ENCODE results near the gene CDH23. TPM values are rescaled to one million over a fixed set of nuclear protein-coding genes. Genes with fewer than 3 reads are reported as not detected.

Gene CDH23
- total and polyA plus RNA-seq, 2 donors (not counting 1 experiment from before 2014, with no cell fraction given), result 0.37 to 0.89 TPM

DNA sequence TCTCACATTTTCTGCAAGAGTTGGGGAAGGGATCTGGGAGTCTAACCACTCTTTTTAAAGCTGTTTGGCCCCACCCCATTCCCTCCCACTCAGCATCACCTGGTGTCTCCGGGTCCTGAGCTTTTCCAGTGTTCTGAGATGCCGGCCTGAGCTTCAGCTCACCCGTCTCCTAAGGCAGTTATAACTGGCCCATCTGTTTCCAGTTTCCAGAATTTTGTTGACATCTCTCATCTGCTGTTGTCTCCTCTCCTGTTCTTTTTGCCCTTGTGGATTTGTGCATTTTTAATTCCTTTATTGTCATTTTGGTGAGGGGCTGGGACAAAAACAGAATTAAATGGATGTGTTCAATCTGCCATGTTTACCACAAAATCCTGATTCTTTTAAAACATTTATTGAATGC lies 162.3 kb downstream of the CDH23 start:
- POLR2A ChIA-PET, result no interaction called here
- Histone ChIP-seq H3K9ac (ENCODE audit: low read length) (no peak overlapping the region), H3K27ac (ENCODE audit: low read length in 2 of 2) (no peak overlapping the region), H3K4me3 (ENCODE audit: control extremely low read depth in 1 of 5, extremely low read depth in 1 of 5, insufficient read depth in 1 of 5, low read depth in 2 of 5, low read length in 4 of 5) (no peak overlapping the region), H3K4me1 (ENCODE audit: control insufficient read depth in 2 of 2, insufficient read depth in 2 of 2, low read length in 2 of 2) (no peaks in the 10 kb centered on the region), H2AFZ (ENCODE audit: insufficient read depth, low read depth, low read length, poor library complexity, severe bottlenecking) (no peak overlapping the region), H3K9me3 (ENCODE audit: control extremely low read depth in 1 of 3, control insufficient read depth in 2 of 3, insufficient read depth in 1 of 3, low read length in 2 of 3) (peaks cover 0 to 3% (median 0%) of the 10 kb centered on the region in 3 donors), H4K20me1 (ENCODE audit: control insufficient read depth, insufficient read depth, low read length, poor library complexity, severe bottlenecking) (no peaks in the 10 kb centered on the region), H3K4me2 (replicated peaks; ENCODE audit: low read depth, low read length, poor library complexity, severe bottlenecking) (no peak overlapping the region), H3K27me3 (replicated peaks in 1 of 4; ENCODE audit: control extremely low read depth in 1 of 4, control insufficient read depth in 3 of 4, insufficient read depth in 4 of 4, low read length in 3 of 4) (peaks cover 0 to 16% (median 1%) of the 10 kb centered on the region in 4 experiments), H3K36me3 (replicated peaks in 1 of 2; ENCODE audit: control extremely low read depth in 1 of 2, control insufficient read depth in 1 of 2, extremely low read depth in 1 of 2, insufficient read depth in 2 of 2, low read length in 1 of 2) (no peaks in the 10 kb centered on the region), H3K79me2 (ENCODE audit: control insufficient read depth, insufficient read depth, low read length) (no peaks in the 10 kb centered on the region)
- Mint-ChIP-seq H3K4me1 (no peaks in the 10 kb centered on the region), H3K27ac (no peak overlapping the region), H3K4me3 (no peak overlapping the region), H3K27me3 (peaks cover 41% of the 10 kb centered on the region), H3K9me3 (ENCODE audit: insufficient read depth) (peaks cover 2% of the 10 kb centered on the region)
- CTCF ChIA-PET, result interaction anchor here (1.0 kb wide), 1 partner anchor 11 kb away, joined by 3 read pairs; no protein-coding TSS in a partner anchor
- WGBS (ENCODE audit: insufficient coverage), result 88% methylated on average over 3 of the region's 3 CpGs
- no peak for DNase-seq
- ATAC-seq (ENCODE audit: low read depth), result no peak
- intact Hi-C loops (cut with micrococcal nuclease), result no loop called here
- TF ChIP-seq, protein P1, sequence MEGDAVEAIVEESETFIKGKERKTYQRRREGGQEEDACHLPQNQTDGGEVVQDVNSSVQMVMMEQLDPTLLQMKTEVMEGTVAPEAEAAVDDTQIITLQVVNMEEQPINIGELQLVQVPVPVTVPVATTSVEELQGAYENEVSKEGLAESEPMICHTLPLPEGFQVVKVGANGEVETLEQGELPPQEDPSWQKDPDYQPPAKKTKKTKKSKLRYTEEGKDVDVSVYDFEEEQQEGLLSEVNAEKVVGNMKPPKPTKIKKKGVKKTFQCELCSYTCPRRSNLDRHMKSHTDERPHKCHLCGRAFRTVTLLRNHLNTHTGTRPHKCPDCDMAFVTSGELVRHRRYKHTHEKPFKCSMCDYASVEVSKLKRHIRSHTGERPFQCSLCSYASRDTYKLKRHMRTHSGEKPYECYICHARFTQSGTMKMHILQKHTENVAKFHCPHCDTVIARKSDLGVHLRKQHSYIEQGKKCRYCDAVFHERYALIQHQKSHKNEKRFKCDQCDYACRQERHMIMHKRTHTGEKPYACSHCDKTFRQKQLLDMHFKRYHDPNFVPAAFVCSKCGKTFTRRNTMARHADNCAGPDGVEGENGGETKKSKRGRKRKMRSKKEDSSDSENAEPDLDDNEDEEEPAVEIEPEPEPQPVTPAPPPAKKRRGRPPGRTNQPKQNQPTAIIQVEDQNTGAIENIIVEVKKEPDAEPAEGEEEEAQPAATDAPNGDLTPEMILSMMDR (IDR thresholded peaks at IDR 0.05), result no peak
- no peak for TF ChIP-seq EZH2 (IDR thresholded peaks at IDR 0.05; ENCODE audit: borderline replicate concordance, insufficient read depth, low read depth, low read length, poor library complexity, severe bottlenecking)

DNA sequence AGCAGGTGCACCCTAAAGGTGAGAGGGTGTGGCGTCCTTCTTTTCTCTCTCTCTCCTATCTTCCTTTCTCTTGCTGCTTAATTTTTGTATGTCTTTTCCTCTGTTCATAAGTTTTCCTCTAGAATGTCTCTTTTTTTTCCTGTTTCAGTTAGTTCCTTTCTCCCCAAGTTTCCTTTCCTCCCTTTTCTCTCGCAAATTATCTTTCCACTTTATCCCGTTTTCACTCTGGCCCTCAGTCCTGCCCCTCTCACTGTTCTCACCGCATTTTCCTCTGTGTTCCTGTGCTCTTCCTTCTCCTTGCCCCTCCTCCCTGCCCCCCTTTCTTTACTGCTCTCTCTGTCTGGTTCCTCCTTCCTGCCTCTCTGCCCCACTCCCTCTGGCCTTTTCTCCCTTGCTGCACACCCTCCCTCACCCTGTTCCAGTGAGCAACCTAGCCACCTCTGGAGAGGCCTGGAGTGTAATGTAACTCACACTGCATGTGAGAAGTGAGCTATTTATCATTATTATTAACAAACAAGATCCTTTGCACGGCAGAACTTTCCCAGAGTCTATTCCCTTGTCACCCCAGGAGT lies 164.4 kb downstream of the CDH23 start:
- H3K27me3 Mint-ChIP-seq, result peaks cover 46% of the 10 kb centered on the region
- H3K27ac Mint-ChIP-seq, result no peak overlapping the region
- H3K27ac ChIP-seq (ENCODE audit: low read length in 2 of 2), result no peak overlapping the region
- H3K36me3 ChIP-seq (replicated peaks in 1 of 2; ENCODE audit: control extremely low read depth in 1 of 2, control insufficient read depth in 1 of 2, extremely low read depth in 1 of 2, insufficient read depth in 2 of 2, low read length in 1 of 2), result no peaks in the 10 kb centered on the region
- 0% methylated on average over 3 of the region's 5 CpGs for WGBS (ENCODE audit: insufficient coverage)
- no peak for TF ChIP-seq EZH2 (IDR thresholded peaks at IDR 0.05; ENCODE audit: borderline replicate concordance, insufficient read depth, low read depth, low read length, poor library complexity, severe bottlenecking)
- TF ChIP-seq, protein P1 (IDR thresholded peaks at IDR 0.05), result no peak
- intact Hi-C loops (cut with micrococcal nuclease), result no loop called here
- peaks cover 0 to 3% (median 0%) of the 10 kb centered on the region in 3 donors for H3K9me3 ChIP-seq (ENCODE audit: control extremely low read depth in 1 of 3, control insufficient read depth in 2 of 3, insufficient read depth in 1 of 3, low read length in 2 of 3)
- no peak overlapping the region for H3K4me2 ChIP-seq (replicated peaks; ENCODE audit: low read depth, low read length, poor library complexity, severe bottlenecking)
- H3K4me1 Mint-ChIP-seq, result no peaks in the 10 kb centered on the region
- no peak overlapping the region for H3K4me3 Mint-ChIP-seq
- no peak for DNase-seq
- no peaks in the 10 kb centered on the region for H3K79me2 ChIP-seq (ENCODE audit: control insufficient read depth, insufficient read depth, low read length)
- H3K9me3 Mint-ChIP-seq (ENCODE audit: insufficient read depth), result peaks cover 2% of the 10 kb centered on the region
- H3K4me1 ChIP-seq (ENCODE audit: control insufficient read depth in 2 of 2, insufficient read depth in 2 of 2, low read length in 2 of 2), result no peaks in the 10 kb centered on the region
- no peak overlapping the region for H3K9ac ChIP-seq (ENCODE audit: low read length)
- H4K20me1 ChIP-seq (ENCODE audit: control insufficient read depth, insufficient read depth, low read length, poor library complexity, severe bottlenecking), result no peaks in the 10 kb centered on the region
- H3K27me3 ChIP-seq (replicated peaks in 1 of 4; ENCODE audit: control extremely low read depth in 1 of 4, control insufficient read depth in 3 of 4, insufficient read depth in 4 of 4, low read length in 3 of 4), result peaks cover 0 to 16% (median 0%) of the 10 kb centered on the region in 4 experiments
- no peak for ATAC-seq (ENCODE audit: low read depth)
- no peak overlapping the region for H3K4me3 ChIP-seq (ENCODE audit: control extremely low read depth in 1 of 5, extremely low read depth in 1 of 5, insufficient read depth in 1 of 5, low read depth in 2 of 5, low read length in 4 of 5)
- no peak overlapping the region for H2AFZ ChIP-seq (ENCODE audit: insufficient read depth, low read depth, low read length, poor library complexity, severe bottlenecking)
- ChIA-PET CTCF (interaction anchor here (0.6 kb wide), 1 partner anchor 131 kb away, joined by 3 read pairs; no protein-coding TSS in a partner anchor), POLR2A (no interaction called here)
